Activated T-cell treated with anti-CD3 and anti-CD28 coated beads, Interleukin-2, amount 50 U/mL, for 4 hours (primary cell): ENCODE results near the gene CPEB4. TPM values are rescaled to one million over a fixed set of nuclear protein-coding genes. Genes with fewer than 3 reads are reported as not detected.

ENCODE experiments used
- ATAC-seq, 2 donors: fragments of 200-7000 bp; cut with Tn5 transposase; one replicate each; pipeline ENCODE4 v1.10.0; 2021
- DNase-seq: peaks from one replicate; pipeline ENCODE4 v3.0.0-alpha.2; 2020
- H3K27me3 Mint-ChIP-seq: one replicate; pipeline ENCODE4 v1.8.0; 2021; ENCODE audit warnings: low read depth, mixed read lengths
- H3K36me3 Mint-ChIP-seq: one replicate; pipeline ENCODE4 v1.8.0; 2022; ENCODE audit warnings: mixed read lengths; ENCODE audit not compliant: insufficient read depth
- H3K4me1 Mint-ChIP-seq: one replicate; pipeline ENCODE4 v1.8.0; 2021; ENCODE audit warnings: low read depth, mixed read lengths
- H3K4me3 Mint-ChIP-seq: one replicate; pipeline ENCODE4 v1.8.0; 2021; ENCODE audit warnings: mild to moderate bottlenecking, moderate library complexity, mixed read lengths
- H3K9me3 Mint-ChIP-seq: one replicate; pipeline ENCODE4 v1.8.0; 2021; ENCODE audit warnings: mixed read lengths
- total RNA-seq, 3 donors: library from RNA; stranded (reverse); gene quantifications; one replicate each; pipeline ENCODE4 v1.2.1, GENCODE V29; 2021

Gene CPEB4
- total RNA-seq, 3 donors from 2014 or later = 14.4 to 17.2 (median 14.9) TPM

DNA sequence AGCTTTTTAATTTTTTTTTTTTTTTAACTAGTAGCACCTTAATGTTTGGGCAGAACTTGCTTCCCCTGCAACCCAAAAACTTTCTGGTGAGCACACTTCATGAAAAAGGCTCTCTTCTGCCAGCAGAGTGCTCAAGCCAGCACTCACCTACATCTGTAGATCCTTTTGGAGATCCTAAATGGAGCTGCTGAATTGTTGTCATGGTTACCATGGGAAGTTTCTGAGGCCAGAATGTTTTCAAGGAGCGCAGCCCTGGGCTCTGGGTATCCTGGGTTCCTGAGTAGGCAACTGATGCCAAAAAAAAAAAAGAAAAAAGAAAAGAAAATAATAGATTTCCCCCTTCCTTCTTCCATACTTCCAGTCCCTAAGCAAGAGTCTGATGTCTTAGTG is 3.1 kb upstream of the CPEB4 start:
- no peak overlapping the region for H3K4me3 Mint-ChIP-seq
- DNase-seq (no peak), ATAC-seq (no peak)
- no peaks in the 10 kb centered on the region for H3K36me3 Mint-ChIP-seq
- H3K9me3 Mint-ChIP-seq = peaks cover 13% of the 10 kb centered on the region
- H3K4me1 Mint-ChIP-seq = peaks cover 61% of the 10 kb centered on the region
- H3K27me3 Mint-ChIP-seq = no peaks in the 10 kb centered on the region

DNA sequence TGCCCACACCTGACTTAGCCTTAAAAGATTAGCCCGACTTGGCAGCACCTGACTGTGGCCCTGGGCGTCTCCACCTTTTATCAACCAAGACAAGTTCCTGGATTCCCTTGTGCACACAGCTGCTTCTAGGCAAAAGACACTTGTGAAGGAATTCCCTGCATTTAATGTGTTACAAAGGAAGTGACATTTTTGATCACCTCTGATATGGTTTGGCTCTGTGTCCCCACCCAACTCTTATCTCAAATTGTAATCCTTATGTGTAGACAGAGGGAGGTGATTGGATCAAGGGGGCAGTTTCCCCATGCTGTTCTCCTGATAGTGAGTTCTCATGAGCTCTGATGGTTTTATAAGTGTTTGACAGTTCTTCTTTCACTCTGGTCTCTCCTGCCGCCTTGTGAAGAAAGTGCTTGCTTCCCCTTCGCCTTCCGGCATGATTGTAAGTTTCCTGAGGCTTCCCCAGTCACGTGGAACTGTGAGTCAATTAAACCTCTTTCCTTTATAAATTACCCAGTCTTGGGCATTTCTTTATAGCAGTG is 2.6 kb upstream of the CPEB4 start:
- DNase-seq = peak; percentile 11
- H3K9me3 Mint-ChIP-seq = peaks cover 13% of the 10 kb centered on the region
- no peak for ATAC-seq
- no peaks in the 10 kb centered on the region for H3K36me3 Mint-ChIP-seq
- H3K4me3 Mint-ChIP-seq = peak overlapping the region; percentile 9
- no peaks in the 10 kb centered on the region for H3K27me3 Mint-ChIP-seq
- peaks cover 66% of the 10 kb centered on the region for H3K4me1 Mint-ChIP-seq

DNA sequence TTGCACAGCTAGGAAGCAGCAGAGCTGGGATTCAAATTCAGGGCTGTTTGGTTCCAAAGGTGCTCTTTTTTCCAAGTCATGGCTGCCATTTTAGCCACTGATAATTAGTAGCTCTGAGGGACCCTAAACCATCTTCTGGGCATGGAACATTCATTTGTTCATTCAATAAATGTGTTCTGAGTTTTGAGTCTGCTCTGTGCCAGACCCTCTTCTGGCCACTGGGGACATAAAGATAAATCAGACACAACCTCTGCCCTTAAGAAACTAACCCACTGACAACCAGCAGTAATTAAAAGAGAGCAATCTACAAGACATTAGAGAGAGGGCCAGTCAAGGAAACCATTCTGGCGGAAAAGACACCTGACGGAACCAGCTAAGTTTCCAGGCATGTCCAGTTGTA is 2.0 kb upstream of the CPEB4 start:
- no peak overlapping the region for H3K4me3 Mint-ChIP-seq
- H3K9me3 Mint-ChIP-seq = peaks cover 13% of the 10 kb centered on the region
- ATAC-seq (no peak), DNase-seq (no peak)
- H3K36me3 Mint-ChIP-seq = no peaks in the 10 kb centered on the region
- no peaks in the 10 kb centered on the region for H3K27me3 Mint-ChIP-seq
- H3K4me1 Mint-ChIP-seq = peaks cover 70% of the 10 kb centered on the region

DNA sequence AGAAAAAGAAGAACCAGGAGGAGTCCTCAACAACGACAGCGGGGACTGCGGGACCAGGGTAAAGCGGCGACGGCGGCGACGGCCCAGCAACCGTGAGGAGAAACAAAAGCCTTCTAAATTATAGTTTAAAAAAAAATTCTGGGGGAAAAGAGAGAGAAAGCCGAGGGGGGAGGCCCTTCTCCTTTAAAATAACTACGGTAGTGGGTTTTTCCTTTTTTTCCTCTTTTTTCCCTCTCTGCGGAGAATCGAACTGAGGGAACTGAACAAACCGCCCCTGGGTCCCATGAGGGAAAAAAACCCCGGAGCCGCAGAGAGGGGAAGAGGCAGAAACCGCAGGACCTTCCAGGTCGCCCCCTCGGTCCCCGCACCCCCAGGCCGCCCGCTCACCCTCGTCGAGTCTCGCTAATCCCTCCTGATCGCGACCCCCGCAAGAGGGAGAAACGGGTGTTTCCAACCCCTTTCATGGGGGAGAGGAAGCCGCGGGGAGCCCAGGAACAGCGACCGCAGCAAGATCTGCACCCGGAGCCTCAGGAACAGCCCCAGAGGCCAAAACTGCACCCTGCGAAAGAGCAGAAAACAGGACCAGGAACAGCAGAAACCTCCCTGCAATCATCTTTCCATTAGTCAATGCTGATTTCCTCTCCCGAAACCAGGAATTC is 453 bp downstream of the CPEB4 start:
- ATAC-seq = no peak
- Mint-ChIP-seq H3K27me3 (no peaks in the 10 kb centered on the region), H3K36me3 (no peaks in the 10 kb centered on the region)

DNA sequence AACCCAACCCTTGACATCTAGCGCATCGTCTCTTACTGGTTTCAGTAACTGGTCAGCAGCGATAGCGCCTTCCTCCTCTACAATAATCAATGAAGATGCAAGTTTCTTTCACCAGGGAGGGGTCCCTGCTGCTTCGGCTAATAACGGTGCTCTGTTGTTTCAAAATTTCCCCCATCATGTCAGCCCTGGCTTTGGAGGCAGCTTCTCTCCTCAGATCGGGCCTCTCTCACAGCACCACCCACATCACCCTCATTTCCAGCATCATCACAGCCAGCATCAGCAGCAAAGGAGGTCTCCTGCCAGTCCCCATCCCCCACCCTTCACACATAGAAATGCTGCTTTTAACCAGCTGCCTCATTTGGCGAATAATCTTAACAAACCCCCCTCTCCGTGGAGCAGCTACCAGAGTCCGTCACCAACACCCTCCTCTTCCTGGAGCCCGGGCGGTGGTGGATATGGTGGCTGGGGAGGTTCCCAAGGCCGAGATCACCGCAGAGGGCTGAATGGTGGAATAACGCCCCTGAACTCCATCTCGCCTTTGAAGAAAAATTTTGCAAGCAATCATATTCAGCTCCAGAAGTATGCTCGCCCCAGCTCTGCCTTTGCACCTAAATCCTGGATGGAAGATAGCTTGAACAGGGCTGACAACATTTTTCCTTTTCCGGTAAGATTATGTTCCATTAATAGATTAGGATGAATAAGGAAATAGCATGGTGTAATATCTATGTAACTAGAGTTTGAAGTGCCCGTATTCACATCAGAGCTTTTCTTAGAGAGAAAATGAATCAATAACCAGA is 2.2 kb downstream of the CPEB4 start:
- H3K4me1 Mint-ChIP-seq = peaks cover 71% of the 10 kb centered on the region
- DNase-seq (no peak), ATAC-seq (no peak)
- no peaks in the 10 kb centered on the region for H3K27me3 Mint-ChIP-seq
- H3K36me3 Mint-ChIP-seq = peaks cover 3% of the 10 kb centered on the region
- peak overlapping the region; percentile 74 for H3K4me3 Mint-ChIP-seq
- H3K9me3 Mint-ChIP-seq = no peaks in the 10 kb centered on the region

More for the DNA sequence above, 453 bp downstream of the CPEB4 start:
- H3K9me3 Mint-ChIP-seq = peaks cover 1% of the 10 kb centered on the region
- DNase-seq = no peak
- peaks cover 79% of the 10 kb centered on the region for H3K4me1 Mint-ChIP-seq
- H3K4me3 Mint-ChIP-seq = peak overlapping the region; percentile 93

DNA sequence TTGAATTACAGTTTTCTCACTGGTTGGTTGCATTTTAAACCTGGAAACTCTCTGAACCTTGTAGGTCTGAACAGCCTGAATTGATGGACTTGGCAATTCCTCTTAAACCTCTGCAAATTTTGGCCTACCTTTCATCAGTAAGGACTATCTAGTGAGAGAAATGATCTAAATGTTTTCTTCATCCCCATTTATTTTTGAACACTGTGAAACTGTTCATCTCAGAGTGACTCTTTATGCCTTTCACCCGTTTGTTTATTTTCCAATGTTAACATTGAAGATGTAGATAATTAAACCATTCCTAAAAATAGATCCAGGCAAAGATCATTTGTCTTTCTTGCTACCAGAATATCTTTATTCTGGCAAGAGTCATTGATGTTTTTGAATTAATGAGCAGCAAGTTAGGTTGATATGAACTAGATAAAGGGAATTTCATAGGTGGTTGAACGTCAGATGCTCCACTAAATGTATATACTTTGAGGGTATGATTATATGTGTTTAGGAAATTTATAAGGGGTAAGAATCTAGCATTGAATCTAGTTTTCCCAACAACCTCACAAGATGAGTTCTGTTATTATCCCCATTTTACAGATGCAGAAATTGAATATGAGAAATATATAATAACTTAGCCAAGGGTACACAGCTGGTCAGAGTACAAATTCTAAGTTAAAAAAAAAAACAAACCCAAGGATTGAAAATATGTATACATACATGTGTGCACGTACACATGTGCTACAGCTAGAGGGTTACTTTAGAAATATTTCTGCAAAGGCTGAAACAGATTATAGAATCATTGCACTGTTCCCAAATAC is 3.4 kb downstream of the CPEB4 start:
- peak overlapping the region; percentile 65 for H3K4me3 Mint-ChIP-seq
- peaks cover 5% of the 10 kb centered on the region for H3K36me3 Mint-ChIP-seq
- DNase-seq (no peak), ATAC-seq (no peak)
- no peaks in the 10 kb centered on the region for H3K27me3 Mint-ChIP-seq
- no peaks in the 10 kb centered on the region for H3K9me3 Mint-ChIP-seq
- peaks cover 62% of the 10 kb centered on the region for H3K4me1 Mint-ChIP-seq

DNA sequence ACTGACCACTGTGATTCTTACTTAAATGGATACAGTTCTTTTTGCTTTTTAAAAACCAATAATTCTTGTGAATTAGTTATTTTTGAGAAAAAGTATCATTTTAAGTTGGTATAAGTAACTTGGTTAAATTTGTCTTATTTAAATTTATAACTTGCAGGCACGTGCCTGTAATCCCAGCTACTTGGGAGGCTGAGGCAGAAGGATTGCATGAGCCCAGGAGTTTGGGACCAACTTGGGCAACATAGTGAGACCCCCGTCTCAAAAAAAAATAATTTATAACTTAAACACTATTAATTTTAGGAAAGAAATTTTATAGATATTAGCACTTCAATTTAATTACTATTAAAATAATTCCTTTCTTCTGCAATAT is 5.0 kb downstream of the CPEB4 start:
- H3K4me3 Mint-ChIP-seq = no peak overlapping the region

DNA sequence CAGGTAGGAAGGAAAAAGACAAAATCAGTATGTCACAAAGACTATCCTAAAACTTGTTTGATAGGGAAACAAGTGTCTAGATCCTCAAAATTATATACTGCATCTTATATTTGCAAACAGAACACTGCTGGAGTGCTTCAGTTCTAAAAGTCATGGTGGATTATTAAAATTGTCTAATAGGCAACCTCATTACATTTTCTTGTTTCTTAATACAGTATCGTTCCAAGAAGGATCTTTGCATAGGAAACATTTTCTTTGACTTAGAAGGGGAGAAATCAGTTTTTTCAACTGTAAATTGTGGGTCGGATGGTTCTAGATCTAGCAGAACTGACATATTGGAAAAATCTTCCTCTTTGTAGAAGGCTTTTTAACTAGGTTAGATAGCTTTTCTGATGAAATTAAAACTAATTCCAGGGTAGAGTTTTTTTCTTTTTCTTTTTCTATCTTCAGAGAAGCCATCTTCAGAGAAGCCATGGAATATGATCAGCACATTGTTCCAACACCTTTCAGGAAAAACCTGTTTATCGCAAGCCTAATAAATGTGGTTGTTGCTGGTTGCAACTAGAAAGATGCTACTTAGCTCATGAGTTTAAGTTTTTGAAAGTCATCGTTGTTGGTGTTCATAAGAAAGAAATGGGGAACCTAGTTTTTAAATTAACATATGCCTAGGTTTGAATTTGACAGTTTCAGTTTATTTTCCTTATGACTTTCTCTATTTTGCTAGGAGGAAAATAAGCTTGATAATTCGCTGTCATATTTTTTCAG is 7.4 kb downstream of the CPEB4 start:
- no peaks in the 10 kb centered on the region for H3K27me3 Mint-ChIP-seq
- H3K4me1 Mint-ChIP-seq = peaks cover 39% of the 10 kb centered on the region
- DNase-seq (no peak), ATAC-seq (no peak)
- no peak overlapping the region for H3K4me3 Mint-ChIP-seq
- no peaks in the 10 kb centered on the region for H3K9me3 Mint-ChIP-seq
- peaks cover 5% of the 10 kb centered on the region for H3K36me3 Mint-ChIP-seq

More for the DNA sequence above, 5.0 kb downstream of the CPEB4 start:
- ATAC-seq (no peak), DNase-seq (no peak)
- Mint-ChIP-seq H3K36me3 (peaks cover 5% of the 10 kb centered on the region), H3K4me1 (peaks cover 50% of the 10 kb centered on the region), H3K9me3 (no peaks in the 10 kb centered on the region), H3K27me3 (no peaks in the 10 kb centered on the region)

DNA sequence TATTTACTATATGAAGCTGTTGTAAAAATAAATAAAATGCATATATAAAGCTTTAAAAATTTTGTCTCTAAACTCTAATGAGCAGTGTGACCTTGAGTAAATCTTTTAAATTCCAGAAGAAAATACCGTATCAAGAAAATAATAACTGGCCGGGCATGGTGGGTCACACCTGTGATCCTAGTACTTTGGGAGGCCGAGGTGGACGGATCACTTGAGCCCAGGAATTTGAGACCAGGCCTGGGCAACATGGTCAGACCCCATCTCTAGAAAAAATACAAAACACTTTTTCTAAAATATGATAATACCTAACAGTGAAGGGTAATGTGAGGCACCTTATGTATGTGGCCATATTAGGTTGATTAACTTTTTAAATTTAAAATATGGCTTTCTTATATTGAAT is 8.5 kb downstream of the CPEB4 start:
- ATAC-seq (no peak), DNase-seq (no peak)
- peaks cover 33% of the 10 kb centered on the region for H3K4me1 Mint-ChIP-seq
- H3K36me3 Mint-ChIP-seq = peaks cover 13% of the 10 kb centered on the region
- H3K27me3 Mint-ChIP-seq = no peaks in the 10 kb centered on the region
- H3K4me3 Mint-ChIP-seq = no peak overlapping the region
- no peaks in the 10 kb centered on the region for H3K9me3 Mint-ChIP-seq

DNA sequence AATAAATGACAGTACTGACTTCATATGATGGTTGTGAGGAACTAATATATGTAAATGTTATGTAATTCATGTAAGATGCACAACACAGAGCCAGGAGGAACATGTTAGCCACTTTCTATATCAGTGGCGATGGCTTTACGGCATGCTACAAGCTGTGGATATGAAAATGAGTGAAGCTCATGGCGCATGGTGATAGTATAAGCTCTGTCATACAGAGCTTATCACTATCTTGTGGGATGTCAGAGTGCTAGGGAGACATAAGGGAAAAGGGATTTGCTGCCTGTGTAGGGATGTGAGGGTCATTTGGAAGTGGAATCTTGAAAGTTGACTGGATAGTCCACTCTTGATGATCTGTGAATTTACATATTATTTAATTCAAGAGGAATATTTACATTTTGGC is 13.6 kb downstream of the CPEB4 start:
- Mint-ChIP-seq H3K9me3 (no peaks in the 10 kb centered on the region), H3K4me1 (peaks cover 26% of the 10 kb centered on the region), H3K36me3 (peaks cover 8% of the 10 kb centered on the region), H3K27me3 (no peaks in the 10 kb centered on the region), H3K4me3 (no peak overlapping the region)
- ATAC-seq = no peak
- DNase-seq = no peak

DNA sequence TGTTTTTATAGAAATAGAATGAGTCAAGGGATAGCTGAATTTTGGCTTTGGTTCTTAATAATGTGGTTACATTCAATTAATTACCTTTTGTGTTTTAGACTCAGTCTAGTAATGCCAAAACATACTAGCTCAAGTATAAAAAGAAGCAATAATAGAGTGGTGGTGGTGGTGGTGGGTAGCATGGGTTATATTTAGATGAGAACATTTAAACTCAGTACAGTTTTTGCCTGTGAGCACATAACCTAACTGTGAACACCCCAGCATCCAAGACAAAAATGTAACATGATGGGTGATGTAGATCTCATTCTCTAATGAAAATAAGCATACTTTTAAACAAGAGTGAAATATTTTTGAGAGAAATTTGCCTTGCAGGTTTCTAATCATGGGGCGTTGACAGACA is 14.2 kb downstream of the CPEB4 start:
- no peak overlapping the region for H3K4me3 Mint-ChIP-seq

DNA sequence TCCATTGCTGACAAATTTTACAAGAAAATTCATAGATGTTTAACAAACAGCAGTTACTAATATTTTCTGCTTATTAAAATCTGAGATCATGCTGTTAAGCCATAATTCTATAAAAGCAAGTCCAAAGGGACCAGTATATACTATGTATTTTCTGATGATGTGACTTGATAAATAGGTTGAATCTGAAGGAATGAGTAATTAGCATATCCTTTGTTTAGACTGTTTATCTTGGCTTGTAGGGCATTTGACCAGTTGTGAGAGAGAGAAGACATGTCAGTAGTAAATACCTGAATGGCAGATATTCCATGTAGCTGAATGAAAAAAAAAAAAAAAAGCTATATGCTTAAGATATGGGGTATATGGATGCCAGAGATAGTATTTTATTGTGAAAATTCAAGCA is 14.6 kb downstream of the CPEB4 start:
- Mint-ChIP-seq H3K9me3 (no peaks in the 10 kb centered on the region), H3K4me1 (peaks cover 32% of the 10 kb centered on the region)

More for the DNA sequence above, 14.2 kb downstream of the CPEB4 start:
- H3K4me1 Mint-ChIP-seq = peaks cover 27% of the 10 kb centered on the region
- H3K36me3 Mint-ChIP-seq = peaks cover 8% of the 10 kb centered on the region
- no peak for DNase-seq
- H3K9me3 Mint-ChIP-seq = no peaks in the 10 kb centered on the region
- no peaks in the 10 kb centered on the region for H3K27me3 Mint-ChIP-seq
- no peak for ATAC-seq

DNA sequence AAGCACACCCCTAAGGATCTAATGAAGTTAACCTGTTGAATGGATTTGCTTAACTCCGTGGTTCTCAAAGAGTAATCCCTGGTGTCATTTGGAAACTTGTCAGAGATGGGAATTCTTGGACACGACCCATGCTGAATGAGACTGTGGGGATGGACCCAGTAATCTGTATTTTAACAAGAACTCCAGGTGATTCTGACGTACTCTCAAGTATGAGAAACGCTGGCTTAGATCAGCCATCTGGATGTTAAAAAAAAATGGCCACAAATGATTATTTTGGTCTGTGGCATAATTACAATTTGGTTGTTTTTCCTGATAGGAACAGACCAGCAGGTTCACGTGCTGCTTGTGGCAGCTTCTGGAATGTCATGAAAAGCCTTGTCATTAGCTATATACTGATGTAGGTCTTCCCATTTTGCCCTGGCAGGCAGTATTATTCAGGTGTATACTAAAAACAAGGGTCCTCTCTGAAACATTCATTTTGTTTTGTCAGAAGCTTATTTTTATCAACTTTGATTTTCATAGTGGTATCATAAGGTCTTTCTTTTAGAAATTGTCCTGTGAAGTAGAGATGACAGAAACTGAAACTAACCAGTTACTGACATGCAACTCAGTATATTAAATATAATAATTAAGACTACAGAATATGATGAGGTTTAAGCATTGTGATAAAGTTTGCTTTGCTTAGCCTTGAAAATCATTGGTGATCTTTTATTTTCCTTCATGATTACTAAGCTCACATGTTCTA is 15.4 kb downstream of the CPEB4 start:
- peaks cover 35% of the 10 kb centered on the region for H3K4me1 Mint-ChIP-seq
- ATAC-seq = no peak

More for the DNA sequence above, 14.6 kb downstream of the CPEB4 start:
- Mint-ChIP-seq H3K27me3 (no peaks in the 10 kb centered on the region), H3K36me3 (peaks cover 8% of the 10 kb centered on the region), H3K4me3 (no peak overlapping the region)
- ATAC-seq (no peak), DNase-seq (no peak)

More for the DNA sequence above, 15.4 kb downstream of the CPEB4 start:
- no peak for DNase-seq
- H3K36me3 Mint-ChIP-seq = peaks cover 8% of the 10 kb centered on the region
- H3K4me3 Mint-ChIP-seq = no peak overlapping the region
- no peaks in the 10 kb centered on the region for H3K9me3 Mint-ChIP-seq
- no peaks in the 10 kb centered on the region for H3K27me3 Mint-ChIP-seq
